Activated CD4-positive, alpha-beta memory T cell treated with anti-CD3 and anti-CD28 coated beads for 36 hours (primary cell): ENCODE results near the gene QRFP. TPM values are rescaled to one million over a fixed set of nuclear protein-coding genes. Genes with fewer than 3 reads are reported as not detected.

Source experiments
- CTCF ChIA-PET: fragments of 350-600 bp; sonication (Branson Sonifier 250); formaldehyde crosslinking; loops from one replicate; lab custom pipeline; 2021; ENCODE audit warnings: antibody characterized with exemption, inconsistent platforms; lab: Charles Lee
- POLR2A ChIA-PET: fragments of 350-600 bp; sonication (Branson Sonifier 250); formaldehyde crosslinking; loops from one replicate; lab custom pipeline; 2021; ENCODE audit warnings: antibody characterized with exemption; lab: Charles Lee
- DNase-seq: peaks from one replicate; pipeline ENCODE4 v3.0.0-alpha.2; 2020
- H3K27ac Mint-ChIP-seq: one replicate; pipeline ENCODE4 v1.8.0; 2021; ENCODE audit warnings: mixed read lengths
- H3K27me3 Mint-ChIP-seq: one replicate; pipeline ENCODE4 v1.8.0; 2021; ENCODE audit warnings: mixed read lengths
- H3K36me3 Mint-ChIP-seq: one replicate; pipeline ENCODE4 v1.8.0; 2021; ENCODE audit warnings: mixed read lengths
- H3K4me1 Mint-ChIP-seq: one replicate; pipeline ENCODE4 v1.8.0; 2021; ENCODE audit warnings: low read depth, mixed read lengths
- H3K4me3 Mint-ChIP-seq: one replicate; pipeline ENCODE4 v1.8.0; 2021; ENCODE audit warnings: mild to moderate bottlenecking, mixed read lengths
- H3K9me3 Mint-ChIP-seq: one replicate; pipeline ENCODE4 v1.8.0; 2021; ENCODE audit warnings: mixed read lengths
- intact Hi-C: fragments of 100-400 bp; cut with micrococcal nuclease; formaldehyde crosslinking; loops from one replicate; pipeline ENCODE4 v1.15.1; 2023
- total RNA-seq, 2 experiments: library from RNA; stranded (reverse); gene quantifications; one replicate each; pipeline ENCODE4 v1.2.3, GENCODE V29; 2021

QRFP gene
- total RNA-seq, 2 experiments from 2014 or later = not detected

DNA sequence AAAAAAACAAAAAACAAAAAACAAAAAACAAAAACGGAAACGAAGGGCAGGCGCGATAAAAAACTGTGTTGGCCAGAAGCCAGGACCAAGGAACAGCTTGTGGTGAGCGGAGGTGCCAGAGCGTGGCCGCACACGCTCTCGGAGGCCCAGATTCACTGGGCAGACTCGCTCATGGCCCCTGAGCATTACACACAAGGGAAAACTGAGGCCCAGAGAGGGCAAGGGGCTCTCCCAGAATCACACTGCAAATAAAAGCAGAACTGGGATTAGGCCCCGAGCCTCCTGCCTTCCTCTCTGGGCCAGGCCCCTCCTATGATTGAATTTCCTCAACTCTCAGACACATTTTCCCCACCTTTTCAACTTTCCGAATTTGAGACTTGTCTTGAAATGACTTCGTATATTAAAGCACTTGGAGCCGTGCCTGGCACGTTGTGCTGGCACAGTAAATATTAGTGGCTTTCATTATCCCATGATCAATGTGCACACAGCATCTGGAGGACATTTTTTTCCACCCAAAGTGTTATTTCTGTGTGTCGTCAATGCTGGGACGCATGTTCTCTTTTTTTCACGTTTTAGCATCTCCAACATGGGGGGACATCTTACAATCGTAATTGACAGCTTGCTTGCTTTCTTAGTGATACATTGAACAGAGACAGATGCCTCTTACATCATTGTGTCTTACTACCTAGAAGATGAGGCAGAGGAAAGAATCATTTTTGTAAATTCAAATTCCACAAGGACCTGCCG, 35.1 kb upstream of the QRFP start:
- Mint-ChIP-seq H3K9me3 (no peaks in the 10 kb centered on the region), H3K27ac (no peak overlapping the region), H3K4me1 (no peaks in the 10 kb centered on the region), H3K4me3 (no peak overlapping the region), H3K36me3 (no peaks in the 10 kb centered on the region), H3K27me3 (peaks cover 32% of the 10 kb centered on the region)
- no peak for DNase-seq
- intact Hi-C loops = no loop called here
- CTCF ChIA-PET = no interaction called here
- POLR2A ChIA-PET = no interaction called here

DNA sequence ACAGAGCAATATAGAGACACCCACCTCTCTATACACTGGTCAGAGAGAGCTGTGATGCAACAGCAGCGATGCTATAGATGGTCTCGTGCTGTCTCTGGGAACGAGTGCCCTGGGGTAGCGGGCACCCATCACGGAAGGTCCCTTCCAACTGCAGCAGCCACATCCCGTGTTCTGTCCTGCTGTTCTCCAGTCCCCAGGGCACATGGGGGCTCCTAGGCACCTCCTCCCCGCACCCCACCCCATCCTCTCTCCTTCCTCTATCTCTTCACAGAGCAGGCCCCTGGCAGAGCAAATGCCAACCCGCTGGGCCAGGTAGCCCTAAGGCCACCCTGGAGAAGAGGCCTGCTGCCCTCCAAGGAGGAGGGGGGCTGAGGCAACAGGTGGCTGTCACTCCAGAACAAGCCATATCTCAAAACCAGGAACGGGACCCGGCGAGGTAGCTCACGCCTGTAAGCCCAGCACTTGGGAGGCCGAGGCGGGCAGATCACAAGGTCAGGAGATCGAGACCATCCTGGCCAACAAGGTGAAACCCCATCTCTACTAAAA, 34.3 kb upstream of the QRFP start:
- H3K4me1 Mint-ChIP-seq = no peaks in the 10 kb centered on the region
- H3K27me3 Mint-ChIP-seq = peaks cover 26% of the 10 kb centered on the region
- no peak for DNase-seq
- ChIA-PET CTCF (no interaction called here), POLR2A (no interaction called here)
- H3K9me3 Mint-ChIP-seq = no peaks in the 10 kb centered on the region
- no peaks in the 10 kb centered on the region for H3K36me3 Mint-ChIP-seq
- no peak overlapping the region for H3K4me3 Mint-ChIP-seq
- intact Hi-C loops = no loop called here
- H3K27ac Mint-ChIP-seq = no peak overlapping the region

DNA sequence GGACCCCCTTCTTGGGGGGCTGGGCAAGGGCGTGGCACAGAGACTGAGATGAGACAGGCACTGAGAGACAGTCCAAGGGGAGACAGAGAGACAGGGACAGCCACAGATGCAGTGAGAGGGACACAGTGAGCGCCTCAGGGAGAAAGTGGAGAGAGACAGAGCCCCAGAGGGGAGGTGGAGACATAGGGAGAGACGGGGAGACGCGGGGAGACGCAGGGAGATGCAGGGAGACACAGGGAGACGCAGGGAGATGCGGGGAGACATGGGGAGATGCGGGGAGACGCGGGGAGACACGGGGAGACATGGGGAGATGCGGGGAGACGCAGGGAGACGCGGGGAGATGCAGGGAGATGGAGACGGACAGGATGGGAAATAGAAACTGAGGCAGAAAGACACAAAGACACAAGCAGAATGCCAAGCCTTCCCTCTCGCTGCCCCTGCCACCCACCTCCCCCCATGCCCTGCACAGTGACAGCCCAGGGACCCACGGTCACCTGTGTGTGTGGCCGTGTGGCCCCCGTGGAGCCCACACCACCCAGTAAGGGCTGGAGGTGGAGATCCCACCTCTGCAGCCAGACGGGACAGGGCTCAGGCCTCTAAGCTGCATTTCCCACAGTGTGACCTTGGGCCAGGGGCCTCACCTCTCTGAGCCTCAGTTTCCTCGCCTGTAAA, 33.7 kb upstream of the QRFP start:
- Mint-ChIP-seq H3K27me3 (peaks cover 25% of the 10 kb centered on the region), H3K9me3 (no peaks in the 10 kb centered on the region), H3K4me3 (no peak overlapping the region), H3K27ac (no peak overlapping the region), H3K4me1 (no peaks in the 10 kb centered on the region), H3K36me3 (no peaks in the 10 kb centered on the region)
- ChIA-PET CTCF (interaction anchor here (1.0 kb wide), 1 partner anchor 116 kb away, joined by 3 read pairs; no protein-coding TSS in a partner anchor), POLR2A (no interaction called here)
- DNase-seq = no peak
- intact Hi-C loops = no loop called here

DNA sequence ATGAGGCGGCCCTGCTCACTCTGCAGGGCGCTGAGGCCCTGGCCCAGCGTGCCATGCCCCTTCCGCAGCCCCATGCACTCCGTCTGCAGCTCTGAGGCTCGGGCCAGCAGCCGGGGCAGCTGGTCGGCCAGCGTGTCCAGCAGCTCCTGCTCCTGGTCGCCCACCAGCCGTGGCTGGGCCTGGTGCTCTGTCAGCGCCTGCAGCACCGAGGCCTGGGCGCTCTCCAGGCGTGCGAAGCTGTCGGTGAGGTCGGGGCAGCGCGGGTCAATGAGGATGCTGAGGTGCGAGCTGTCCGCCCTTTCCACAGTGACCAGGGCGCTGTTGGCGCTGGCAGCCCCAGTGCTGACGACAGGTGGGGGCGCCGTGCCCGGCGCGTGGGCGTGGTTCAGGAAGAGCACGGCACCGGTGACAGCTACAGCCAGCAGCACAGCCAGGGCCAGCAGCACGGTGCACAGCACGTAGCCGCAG, 33.0 kb upstream of the QRFP start:
- Mint-ChIP-seq H3K4me3 (no peak overlapping the region), H3K36me3 (no peaks in the 10 kb centered on the region), H3K9me3 (no peaks in the 10 kb centered on the region), H3K4me1 (no peaks in the 10 kb centered on the region), H3K27ac (no peak overlapping the region), H3K27me3 (peaks cover 19% of the 10 kb centered on the region)
- ChIA-PET POLR2A (no interaction called here), CTCF (interaction anchor here (1.0 kb wide), 1 partner anchor 117 kb away, joined by 3 read pairs; no protein-coding TSS in a partner anchor)
- DNase-seq = no peak
- intact Hi-C loops = no loop called here

DNA sequence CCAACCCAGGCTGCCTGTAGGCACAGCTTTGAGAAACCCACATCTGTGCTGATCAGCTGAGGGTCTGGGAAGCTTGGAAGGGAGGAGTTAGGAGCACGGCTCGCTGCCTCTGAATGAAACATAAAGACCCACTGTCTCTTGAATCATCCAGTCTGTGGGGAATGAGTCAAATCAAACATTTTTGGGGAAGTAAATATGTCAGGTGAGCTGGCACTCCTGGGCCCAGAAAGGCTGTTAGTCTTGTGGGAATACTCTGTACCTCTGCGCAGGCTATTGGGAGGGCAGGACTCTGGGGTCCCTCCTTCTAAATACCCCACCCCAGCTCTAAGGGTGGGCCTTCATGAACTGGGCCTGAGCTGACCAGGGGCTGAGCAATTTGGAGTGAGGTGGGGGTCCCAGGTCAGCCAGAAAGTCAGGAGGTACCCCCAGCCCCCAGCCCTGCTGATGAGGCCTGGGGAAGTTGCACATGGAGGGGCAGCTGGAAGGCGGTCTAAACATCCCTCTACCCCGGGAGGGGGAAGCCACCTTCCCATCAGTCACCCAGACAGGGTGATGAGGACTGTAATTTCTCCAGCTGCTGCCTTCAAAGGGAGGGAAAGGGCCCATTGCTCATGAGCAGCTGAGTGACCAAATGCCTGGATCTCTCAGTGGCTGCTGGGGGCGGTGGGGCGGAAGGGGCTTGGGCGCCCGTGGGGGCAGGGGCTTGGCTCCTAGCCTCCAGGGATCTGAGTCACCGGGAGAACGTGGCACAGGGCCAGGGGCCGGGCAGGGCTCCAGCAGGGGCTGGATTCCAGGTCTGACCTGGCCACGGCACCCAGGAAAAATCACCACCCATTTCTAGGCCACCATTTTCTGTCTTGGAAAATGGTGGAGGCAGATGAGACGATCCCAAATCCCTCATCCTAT, 31.6 kb upstream of the QRFP start:
- no peak for DNase-seq
- no peak overlapping the region for H3K4me3 Mint-ChIP-seq
- H3K27ac Mint-ChIP-seq = no peak overlapping the region
- H3K36me3 Mint-ChIP-seq = no peaks in the 10 kb centered on the region
- intact Hi-C loops = no loop called here
- peaks cover 19% of the 10 kb centered on the region for H3K27me3 Mint-ChIP-seq
- ChIA-PET CTCF (no interaction called here), POLR2A (no interaction called here)
- H3K4me1 Mint-ChIP-seq = no peaks in the 10 kb centered on the region
- H3K9me3 Mint-ChIP-seq = no peaks in the 10 kb centered on the region

DNA sequence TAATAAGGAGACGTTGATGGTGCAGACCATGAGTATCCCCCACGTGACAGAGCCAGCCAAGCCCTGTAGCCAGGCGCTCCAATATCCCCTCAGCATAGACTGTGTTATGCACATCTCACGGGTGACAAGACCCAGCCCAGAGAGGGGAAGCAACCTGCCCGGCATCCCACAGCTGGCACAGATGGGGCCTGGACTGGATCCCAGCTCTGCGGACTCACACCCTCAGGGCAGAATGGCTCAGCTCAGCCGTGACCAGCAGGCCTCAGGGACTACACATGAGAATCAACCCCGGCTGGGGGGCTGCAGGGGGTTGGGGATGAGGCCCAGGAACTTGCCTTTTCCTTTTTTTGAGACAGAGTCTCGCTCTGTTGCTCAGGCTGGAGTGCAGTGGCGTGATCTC, 30.7 kb upstream of the QRFP start:
- intact Hi-C loops = no loop called here
- POLR2A ChIA-PET = no interaction called here
- H3K36me3 Mint-ChIP-seq = no peaks in the 10 kb centered on the region
- H3K27me3 Mint-ChIP-seq = peaks cover 20% of the 10 kb centered on the region
- no peaks in the 10 kb centered on the region for H3K4me1 Mint-ChIP-seq
- DNase-seq = no peak
- no peaks in the 10 kb centered on the region for H3K9me3 Mint-ChIP-seq
- H3K4me3 Mint-ChIP-seq = no peak overlapping the region
- H3K27ac Mint-ChIP-seq = no peak overlapping the region
- CTCF ChIA-PET = interaction anchor here (0.5 kb wide), 1 partner anchor 119 kb away, joined by 3 read pairs; no protein-coding TSS in a partner anchor

DNA sequence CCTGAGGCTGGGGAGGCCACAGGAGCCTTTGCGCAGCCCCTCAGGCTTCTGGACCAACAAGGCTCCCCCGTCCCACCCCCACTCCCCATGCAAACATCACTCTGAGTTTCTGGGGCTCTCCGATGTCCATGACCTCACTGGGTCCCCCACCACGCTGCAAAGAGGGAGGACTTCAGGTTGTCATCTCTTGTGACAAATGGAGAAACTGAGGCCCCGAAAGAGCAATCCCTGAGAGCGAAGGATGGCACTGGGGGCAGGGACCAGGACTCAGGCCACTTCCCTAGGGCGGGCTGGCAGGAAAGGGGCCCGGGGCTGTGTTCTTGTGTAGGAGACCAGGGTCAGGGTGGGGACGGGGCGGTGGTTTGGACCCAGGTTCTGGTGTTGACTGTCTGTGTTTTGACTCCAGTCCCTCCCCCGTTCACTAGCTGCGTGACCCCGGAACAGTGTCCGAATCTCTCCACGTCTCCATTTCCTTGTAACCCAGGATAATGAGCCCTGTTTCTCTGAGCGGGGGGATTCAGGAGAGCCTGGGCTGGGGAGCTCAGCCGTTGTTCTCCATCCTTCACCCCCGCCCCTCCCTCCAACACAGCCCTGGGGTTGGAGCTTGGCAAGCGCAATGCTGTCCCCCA, 28.6 kb upstream of the QRFP start:
- Mint-ChIP-seq H3K4me1 (no peaks in the 10 kb centered on the region), H3K9me3 (no peaks in the 10 kb centered on the region), H3K27me3 (peaks cover 12% of the 10 kb centered on the region), H3K4me3 (no peak overlapping the region), H3K36me3 (no peaks in the 10 kb centered on the region), H3K27ac (no peak overlapping the region)
- intact Hi-C loops = no loop called here
- ChIA-PET CTCF (no interaction called here), POLR2A (no interaction called here)
- DNase-seq = no peak

DNA sequence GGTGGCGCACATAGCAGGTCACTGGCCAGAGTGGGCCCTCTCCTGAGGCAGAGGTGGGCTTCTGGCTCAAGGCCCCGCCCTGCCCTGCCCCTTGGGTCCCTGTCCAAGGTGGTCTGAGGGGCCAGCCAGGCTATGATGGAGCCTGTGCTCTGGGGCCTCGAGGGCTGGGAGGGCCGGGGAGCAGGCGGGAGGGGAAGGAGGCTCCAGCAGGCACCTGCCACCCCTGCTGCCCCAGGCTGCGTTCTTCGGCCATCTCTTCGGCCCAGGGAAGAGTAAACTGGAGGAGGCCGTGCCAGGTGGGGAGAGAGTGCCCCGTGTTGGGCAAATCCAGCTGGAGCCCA, 27.8 kb upstream of the QRFP start:
- peaks cover 12% of the 10 kb centered on the region for H3K27me3 Mint-ChIP-seq

DNA sequence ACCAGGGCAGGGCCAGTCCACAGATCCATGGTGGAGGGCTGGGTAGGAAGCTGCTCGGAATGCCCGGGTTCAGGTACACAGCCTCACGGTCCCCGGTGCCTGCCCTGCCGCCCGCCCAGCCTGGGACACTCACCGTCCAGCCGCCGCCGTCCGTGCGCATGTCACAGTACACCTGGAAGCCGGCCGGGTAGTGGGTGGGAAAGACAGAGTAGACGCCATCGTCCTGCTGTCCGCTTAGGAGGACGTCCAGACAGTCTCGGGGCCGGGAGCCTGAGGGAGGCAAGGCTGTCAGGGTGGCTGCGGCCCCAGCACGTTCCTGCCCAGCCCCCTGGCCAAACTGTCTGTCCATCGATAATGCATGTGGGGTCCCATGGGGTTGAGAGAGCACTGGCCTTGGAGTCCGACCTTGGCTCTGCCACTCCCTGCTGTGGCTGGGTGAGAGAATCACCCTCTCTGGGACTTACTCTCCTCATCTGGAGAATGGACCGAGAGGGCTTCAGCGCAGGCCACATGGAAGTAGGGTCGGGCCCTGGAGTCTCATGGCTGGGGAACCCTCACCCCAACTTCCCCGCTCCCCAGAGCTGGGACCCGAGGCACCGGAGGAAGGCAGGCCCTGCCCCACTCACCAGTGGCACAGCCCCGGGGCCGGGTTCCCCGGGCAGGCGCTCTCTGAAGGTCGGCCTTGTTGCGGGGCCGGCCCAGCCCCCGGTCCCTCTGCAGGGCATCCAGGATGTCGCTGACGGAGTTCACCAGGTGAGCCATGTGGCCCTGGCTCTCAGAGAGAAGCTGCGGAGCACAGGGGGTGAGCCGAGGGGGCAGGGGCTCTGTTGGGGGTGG, 27.2 kb upstream of the QRFP start:
- Mint-ChIP-seq H3K4me1 (no peaks in the 10 kb centered on the region), H3K9me3 (no peaks in the 10 kb centered on the region), H3K36me3 (no peaks in the 10 kb centered on the region), H3K27me3 (peaks cover 12% of the 10 kb centered on the region), H3K27ac (no peak overlapping the region), H3K4me3 (no peak overlapping the region)
- POLR2A ChIA-PET = no interaction called here
- intact Hi-C loops = no loop called here
- DNase-seq = no peak
- CTCF ChIA-PET = no interaction called here

More for the DNA sequence above, 27.8 kb upstream of the QRFP start:
- no peaks in the 10 kb centered on the region for H3K4me1 Mint-ChIP-seq
- no peak overlapping the region for H3K4me3 Mint-ChIP-seq
- ChIA-PET CTCF (no interaction called here), POLR2A (no interaction called here)
- no peaks in the 10 kb centered on the region for H3K9me3 Mint-ChIP-seq
- DNase-seq = no peak
- H3K36me3 Mint-ChIP-seq = no peaks in the 10 kb centered on the region
- no peak overlapping the region for H3K27ac Mint-ChIP-seq
- intact Hi-C loops = no loop called here

DNA sequence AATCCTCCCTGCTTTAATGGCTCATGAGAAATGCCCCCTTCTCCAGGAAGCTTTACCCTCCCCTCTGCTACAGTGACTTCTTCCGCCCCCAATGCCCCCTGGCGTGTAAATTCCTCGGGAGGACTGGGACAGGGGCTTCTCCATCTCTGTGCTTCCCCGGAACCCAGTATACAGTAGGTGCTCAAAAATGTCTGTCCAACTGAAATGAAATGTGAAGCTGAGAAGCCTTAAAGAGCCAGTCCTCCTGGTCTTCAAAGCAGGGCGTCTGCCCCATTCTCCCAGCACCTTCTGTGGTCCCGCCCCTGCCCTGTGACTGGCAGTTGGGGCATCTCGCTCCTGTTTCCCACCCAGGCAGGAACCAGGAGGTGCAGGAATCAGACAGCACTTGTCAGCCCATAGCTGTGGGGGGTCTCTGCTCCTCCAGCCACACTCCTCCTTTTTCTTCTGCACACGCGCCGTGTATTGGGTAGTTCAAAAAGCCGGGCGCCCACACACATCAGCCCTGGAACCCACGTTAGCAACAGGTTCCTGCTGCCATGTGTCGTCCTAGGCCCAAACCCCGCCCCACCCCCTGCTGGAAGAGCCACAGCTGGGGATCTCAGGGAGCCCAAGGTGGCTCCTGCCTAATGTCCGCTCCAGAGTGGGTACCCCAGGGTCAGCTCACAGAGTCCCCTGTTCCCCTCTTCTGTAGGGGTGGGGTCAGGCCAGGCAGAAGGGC, 26.4 kb upstream of the QRFP start:
- CTCF ChIA-PET = no interaction called here
- no peak overlapping the region for H3K4me3 Mint-ChIP-seq

More for the DNA sequence above, 26.4 kb upstream of the QRFP start:
- H3K27ac Mint-ChIP-seq = no peak overlapping the region
- intact Hi-C loops = no loop called here
- POLR2A ChIA-PET = no interaction called here
- no peaks in the 10 kb centered on the region for H3K4me1 Mint-ChIP-seq
- no peak for DNase-seq
- H3K27me3 Mint-ChIP-seq = peaks cover 12% of the 10 kb centered on the region
- no peaks in the 10 kb centered on the region for H3K36me3 Mint-ChIP-seq
- no peaks in the 10 kb centered on the region for H3K9me3 Mint-ChIP-seq
